Naive B cell (primary cell): ENCODE measurements around the gene LRRC40. TPM values are rescaled to one million over a fixed set of nuclear protein-coding genes. Genes with fewer than 3 reads are reported as not detected.
"Not testable (repeated sequence)": the region's sequence is repeated elsewhere in the genome, so short reads cannot be mapped to it uniquely, and the experiment has no call there.

Source experiments
- ATAC-seq, 2 donors: fragments of 150-1000 bp; cut with Tn5 transposase; 2 replicates each; pipeline ENCODE4 v1.10.0; 2021; ENCODE audit warnings: low read depth in 2 of 2, mild to moderate bottlenecking in 2 of 2, moderate library complexity in 2 of 2
- DNase-seq: peaks from one replicate; pipeline ENCODE4 v3.0.0; 2022
- H3K27ac Mint-ChIP-seq, 6 donors: one replicate each; pipeline ENCODE4 v1.8.0; 2020 to 2022; ENCODE audit warnings: mild to moderate bottlenecking in 6 of 6, mixed read lengths in 6 of 6, moderate library complexity in 5 of 6, inconsistent platforms in 2 of 6
- H3K27me3 Mint-ChIP-seq, 3 donors: one replicate each; pipeline ENCODE4 v1.8.0; 2021 to 2022; ENCODE audit warnings: mixed read lengths in 3 of 3, mild to moderate bottlenecking in 1 of 3
- H3K36me3 Mint-ChIP-seq, 2 donors: one replicate each; pipeline ENCODE4 v1.8.0; 2020 to 2022; ENCODE audit warnings: mixed read lengths in 2 of 2, inconsistent platforms in 1 of 2, mild to moderate bottlenecking in 1 of 2
- H3K4me1 Mint-ChIP-seq, 3 donors: one replicate each; pipeline ENCODE4 v1.8.0; 2020 to 2022; ENCODE audit warnings: mixed read lengths in 3 of 3, inconsistent platforms in 1 of 3, mild to moderate bottlenecking in 1 of 3, moderate library complexity in 1 of 3
- H3K4me3 Mint-ChIP-seq, 8 donors: one replicate each; pipeline ENCODE4 v1.8.0; 2020 to 2022; ENCODE audit warnings: mild to moderate bottlenecking in 8 of 8, mixed read lengths in 8 of 8, moderate library complexity in 8 of 8, inconsistent platforms in 2 of 8
- H3K9me3 Mint-ChIP-seq, 7 donors: one replicate each; pipeline ENCODE4 v1.8.0; 2020 to 2022; ENCODE audit warnings: mixed read lengths in 7 of 7, mild to moderate bottlenecking in 5 of 7, inconsistent platforms in 2 of 7, moderate library complexity in 1 of 7
- polyA plus RNA-seq, 6 donors: library from polyadenylated mRNA; unstranded; fragments of 300-500 nt; fragmentation: Illumina TruSeq; gene quantifications; one replicate each; pipeline ENCODE4 v1.2.3, GENCODE V29; 2021; ENCODE audit warnings: low read depth in 6 of 6

LRRC40 gene
- polyA plus RNA-seq, 6 donors from 2014 or later: 4.4 to 9.0 (median 6.4) TPM

DNA sequence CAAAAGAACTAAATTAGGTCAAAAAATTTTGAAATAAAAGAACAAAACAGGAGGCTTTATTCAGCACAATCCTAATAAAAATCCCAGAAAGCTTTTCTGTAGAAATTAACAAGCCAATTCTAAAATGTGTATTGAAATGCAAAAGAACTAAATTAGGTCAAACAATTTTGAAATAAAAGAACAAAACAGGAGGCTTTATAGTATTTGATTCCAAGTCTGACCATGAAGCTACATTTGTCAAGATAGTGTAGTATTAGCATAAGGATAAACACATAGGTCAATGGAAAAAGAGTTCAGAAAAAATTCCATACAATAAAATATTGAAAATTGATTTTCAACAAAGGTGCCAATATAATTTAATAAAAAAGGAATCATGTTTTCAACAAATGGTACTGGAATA, 10.8 kb downstream of the LRRC40 start:
- ATAC-seq (no peak), DNase-seq (no peak)
- H3K4me3 Mint-ChIP-seq: no peak overlapping the region
- H3K4me1 Mint-ChIP-seq: peaks cover 5 to 22% (median 7%) of the 10 kb centered on the region in 3 donors
- no peaks in the 10 kb centered on the region for H3K36me3 Mint-ChIP-seq
- peak overlapping the region in 1 of 6 donors; percentile 18 for H3K27ac Mint-ChIP-seq
- H3K27me3 Mint-ChIP-seq: no peaks in the 10 kb centered on the region
- no peaks in the 10 kb centered on the region for H3K9me3 Mint-ChIP-seq

DNA sequence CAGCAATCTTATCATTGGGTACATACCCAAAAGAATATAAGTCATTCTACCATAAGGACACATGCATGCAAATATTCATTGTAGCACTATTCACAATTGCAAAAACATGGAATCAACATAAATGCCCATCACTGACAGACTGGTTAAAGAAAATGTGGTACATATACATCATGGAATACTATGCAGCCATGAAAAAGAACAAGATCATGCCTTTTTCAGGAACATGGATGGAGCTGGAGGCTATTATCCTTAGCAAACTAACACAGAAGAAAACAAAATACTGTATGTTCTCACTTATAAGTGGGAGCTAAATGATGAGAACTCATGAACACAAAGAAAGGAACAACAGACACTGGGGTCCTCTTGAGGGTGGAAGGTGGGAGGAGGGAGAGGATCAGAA, 12.9 kb downstream of the LRRC40 start:
- not testable (repeated sequence) for DNase-seq, H3K4me3 Mint-ChIP-seq, H3K27me3 Mint-ChIP-seq, H3K36me3 Mint-ChIP-seq, ATAC-seq, H3K9me3 Mint-ChIP-seq
- peak overlapping the region in 1 of 6 donors; percentile 6 for H3K27ac Mint-ChIP-seq
- peaks cover 6 to 30% (median 8%) of the 10 kb centered on the region in 3 donors for H3K4me1 Mint-ChIP-seq

DNA sequence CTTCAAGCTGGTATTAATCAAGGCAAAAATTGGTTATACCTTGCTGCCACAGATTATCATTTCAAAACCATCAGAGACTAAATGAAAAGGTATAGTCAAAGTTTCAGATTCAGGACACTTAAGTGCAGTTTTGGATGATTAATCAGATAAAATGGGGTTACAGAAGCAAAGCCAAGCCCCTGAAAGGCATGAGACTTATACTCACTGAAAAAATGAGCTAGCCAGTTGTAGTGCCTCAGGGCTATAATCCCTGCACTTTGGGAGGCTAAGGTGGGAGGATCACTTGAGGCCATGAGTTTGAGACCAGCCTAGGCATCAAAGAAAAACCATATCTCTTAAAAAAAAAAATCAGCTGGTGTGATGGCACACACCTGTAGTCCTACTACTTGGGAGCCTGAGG, 15.2 kb downstream of the LRRC40 start:
- Mint-ChIP-seq H3K9me3 (no peaks in the 10 kb centered on the region), H3K4me1 (peaks cover 2 to 32% (median 8%) of the 10 kb centered on the region in 3 donors), H3K27ac (no peak overlapping the region), H3K36me3 (peaks cover 6 to 16% of the 10 kb centered on the region in 2 donors), H3K4me3 (no peak overlapping the region), H3K27me3 (no peaks in the 10 kb centered on the region)
- DNase-seq (no peak), ATAC-seq (no peak)

DNA sequence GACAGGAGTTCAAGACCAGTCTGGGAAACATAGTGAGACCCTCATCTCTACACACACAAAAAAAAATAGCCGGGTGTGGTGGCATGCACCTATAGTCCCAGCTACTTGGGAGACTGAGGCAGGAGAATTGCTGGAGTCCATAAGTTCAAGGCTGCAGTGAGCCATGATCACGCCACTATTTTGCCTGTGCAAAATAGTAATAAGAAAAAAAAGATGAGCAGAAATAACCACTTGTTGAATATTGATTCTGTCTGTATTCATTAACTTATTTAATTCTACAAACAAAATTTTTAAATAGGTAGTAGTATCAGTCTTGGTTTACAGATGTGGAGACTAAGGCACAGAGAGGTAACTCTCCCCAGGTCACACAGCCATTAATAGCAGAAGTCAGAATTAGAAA, 16.9 kb downstream of the LRRC40 start:
- no peak overlapping the region for H3K4me3 Mint-ChIP-seq
- H3K36me3 Mint-ChIP-seq: peaks cover 6 to 23% of the 10 kb centered on the region in 2 donors
- no peak for DNase-seq
- ATAC-seq: no peak
- H3K4me1 Mint-ChIP-seq: peaks cover 2 to 32% (median 8%) of the 10 kb centered on the region in 3 donors
- no peaks in the 10 kb centered on the region for H3K9me3 Mint-ChIP-seq
- H3K27me3 Mint-ChIP-seq: no peaks in the 10 kb centered on the region
- H3K27ac Mint-ChIP-seq: no peak overlapping the region

DNA sequence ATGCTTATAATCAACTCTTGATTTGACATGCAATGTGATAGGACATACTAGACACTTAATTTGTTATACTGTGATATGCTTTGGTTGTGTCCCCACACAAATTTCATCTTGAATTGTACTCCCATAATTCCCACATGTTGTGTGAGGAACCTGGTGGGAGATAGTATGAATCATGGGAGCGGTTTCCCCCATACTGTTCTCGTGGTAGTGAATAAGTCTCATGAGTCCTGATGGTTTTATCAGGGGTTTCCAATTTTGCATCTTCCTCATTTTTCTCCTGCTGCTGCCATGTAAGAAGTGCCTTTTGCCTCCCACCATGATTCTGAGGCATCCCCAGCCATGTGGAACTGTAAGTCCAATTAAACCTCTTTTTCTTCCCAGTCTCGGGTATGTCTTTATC, 20.2 kb downstream of the LRRC40 start:
- H3K27ac Mint-ChIP-seq: peak overlapping the region in 1 of 6 donors; percentile 6
- H3K4me1 Mint-ChIP-seq, H3K9me3 Mint-ChIP-seq, ATAC-seq, H3K4me3 Mint-ChIP-seq, DNase-seq, H3K27me3 Mint-ChIP-seq: not testable (repeated sequence)
- H3K36me3 Mint-ChIP-seq: peaks cover 6 to 28% of the 10 kb centered on the region in 2 donors

DNA sequence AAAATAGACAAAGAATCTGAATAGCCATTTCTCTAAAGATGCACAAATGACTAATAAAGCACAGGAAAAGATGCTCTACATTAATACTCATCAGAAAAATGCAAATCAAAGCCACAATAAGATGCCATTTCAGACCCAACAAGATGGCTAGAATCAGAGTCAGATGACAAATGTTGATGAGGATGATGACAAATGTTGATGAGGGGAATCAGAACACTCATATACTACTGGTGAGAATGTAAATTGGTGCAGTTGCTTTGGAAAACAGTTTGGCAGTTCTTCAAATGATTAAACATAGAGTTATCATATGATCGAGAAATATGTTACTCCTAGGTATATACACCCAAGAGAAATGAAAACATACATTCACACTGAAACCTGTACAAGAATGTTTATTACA, 33.9 kb downstream of the LRRC40 start:
- Mint-ChIP-seq H3K36me3 (peaks cover 7 to 15% of the 10 kb centered on the region in 2 donors), H3K4me1 (no peaks in the 10 kb centered on the region), H3K27me3 (no peaks in the 10 kb centered on the region), H3K4me3 (no peak overlapping the region), H3K9me3 (no peaks in the 10 kb centered on the region), H3K27ac (peak overlapping the region in 1 of 6 donors; percentile 41)
- ATAC-seq (no peak), DNase-seq (no peak)

DNA sequence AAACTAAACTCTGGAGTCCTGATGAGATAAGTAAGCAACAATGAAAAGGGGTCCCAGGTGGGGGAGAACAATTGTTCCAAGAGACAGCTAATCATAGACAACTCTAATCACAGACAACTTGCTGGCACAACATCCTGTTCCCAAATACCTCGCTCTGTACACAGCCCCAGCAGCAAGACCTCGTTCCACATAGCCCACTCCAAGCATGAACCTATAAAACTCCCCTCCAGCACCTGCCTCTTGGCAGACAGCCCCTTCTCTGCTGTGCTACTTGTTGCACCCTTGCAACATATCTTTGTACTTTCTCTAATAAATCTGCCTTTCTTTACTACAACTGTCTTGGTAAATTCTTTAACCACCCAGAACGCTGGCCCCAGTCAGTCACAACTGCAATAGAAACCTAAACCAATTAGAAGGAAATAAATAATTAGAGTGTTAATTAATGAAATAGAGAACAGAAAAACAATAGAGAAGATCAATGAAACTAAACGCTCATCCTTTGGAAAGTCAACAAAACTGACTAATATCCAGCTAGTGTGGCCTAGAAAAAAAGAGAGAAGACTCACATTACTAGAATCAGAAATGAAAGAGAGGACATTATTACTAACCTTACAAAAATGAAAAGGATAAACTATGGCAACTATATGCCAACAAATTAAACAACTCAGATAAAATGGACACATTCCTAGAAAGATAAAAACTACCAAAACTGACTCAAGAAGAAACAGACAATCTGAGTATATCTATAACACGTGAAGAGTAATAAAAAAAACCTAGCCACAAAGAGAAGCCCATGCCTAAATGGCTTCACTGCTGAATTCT, 36.1 kb downstream of the LRRC40 start:
- Mint-ChIP-seq H3K4me3 (no peak overlapping the region), H3K27ac (peak overlapping the region in 1 of 6 donors; percentile 36), H3K27me3 (no peaks in the 10 kb centered on the region), H3K36me3 (peaks cover 15% of the 10 kb centered on the region in 2 donors), H3K4me1 (no peaks in the 10 kb centered on the region), H3K9me3 (no peaks in the 10 kb centered on the region)
- DNase-seq (no peak), ATAC-seq (no peak)

DNA sequence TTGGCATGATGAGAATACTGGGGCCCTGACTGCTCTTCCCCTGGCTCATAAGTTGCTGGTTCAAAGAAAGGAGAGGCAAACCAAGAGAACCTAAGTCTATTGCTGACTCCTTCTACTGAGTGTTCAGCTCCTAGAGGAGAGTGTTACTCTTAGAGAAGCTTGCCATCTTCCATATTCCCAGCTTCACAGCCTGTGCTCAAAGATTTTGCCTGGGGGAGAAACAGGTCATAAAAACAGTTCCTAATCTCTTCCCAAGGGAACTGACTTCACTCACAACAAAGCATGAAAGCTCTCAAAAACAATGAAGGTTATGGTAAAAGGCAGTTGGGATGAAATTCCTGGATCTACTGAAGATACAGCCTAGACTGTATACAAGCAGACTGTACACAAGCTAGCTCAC, 37.1 kb downstream of the LRRC40 start:
- H3K36me3 Mint-ChIP-seq: peaks cover 19% of the 10 kb centered on the region in 2 donors

DNA sequence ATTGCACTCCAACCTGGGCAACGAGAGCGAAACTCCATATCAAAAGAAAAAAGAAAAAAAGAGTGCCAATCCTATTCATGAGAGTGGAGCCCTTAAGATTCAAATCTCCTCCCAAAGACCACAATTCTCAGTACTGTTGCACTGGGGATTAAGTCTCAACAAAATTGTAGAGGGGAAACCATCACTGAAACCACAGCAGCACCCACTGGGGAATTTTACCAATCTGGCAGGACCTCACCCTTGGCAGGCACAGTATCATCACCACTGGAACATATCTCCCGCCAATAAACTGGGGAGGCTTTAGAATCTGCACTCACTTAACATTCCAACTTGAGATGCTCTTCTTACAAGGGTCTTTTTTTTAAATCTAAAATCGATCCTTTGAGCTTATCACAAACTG, 41.0 kb downstream of the LRRC40 start:
- Mint-ChIP-seq H3K27me3 (no peaks in the 10 kb centered on the region), H3K36me3 (peaks cover 16 to 23% of the 10 kb centered on the region in 2 donors), H3K9me3 (no peaks in the 10 kb centered on the region), H3K27ac (peak overlapping the region in 1 of 6 donors; percentile 28), H3K4me1 (no peaks in the 10 kb centered on the region), H3K4me3 (no peak overlapping the region)
- ATAC-seq (no peak), DNase-seq (no peak)

More for the DNA sequence above, 37.1 kb downstream of the LRRC40 start:
- no peaks in the 10 kb centered on the region for H3K9me3 Mint-ChIP-seq
- H3K27ac Mint-ChIP-seq: no peak overlapping the region
- H3K4me1 Mint-ChIP-seq: no peaks in the 10 kb centered on the region
- H3K27me3 Mint-ChIP-seq: no peaks in the 10 kb centered on the region
- DNase-seq (no peak), ATAC-seq (no peak)
- no peak overlapping the region for H3K4me3 Mint-ChIP-seq

DNA sequence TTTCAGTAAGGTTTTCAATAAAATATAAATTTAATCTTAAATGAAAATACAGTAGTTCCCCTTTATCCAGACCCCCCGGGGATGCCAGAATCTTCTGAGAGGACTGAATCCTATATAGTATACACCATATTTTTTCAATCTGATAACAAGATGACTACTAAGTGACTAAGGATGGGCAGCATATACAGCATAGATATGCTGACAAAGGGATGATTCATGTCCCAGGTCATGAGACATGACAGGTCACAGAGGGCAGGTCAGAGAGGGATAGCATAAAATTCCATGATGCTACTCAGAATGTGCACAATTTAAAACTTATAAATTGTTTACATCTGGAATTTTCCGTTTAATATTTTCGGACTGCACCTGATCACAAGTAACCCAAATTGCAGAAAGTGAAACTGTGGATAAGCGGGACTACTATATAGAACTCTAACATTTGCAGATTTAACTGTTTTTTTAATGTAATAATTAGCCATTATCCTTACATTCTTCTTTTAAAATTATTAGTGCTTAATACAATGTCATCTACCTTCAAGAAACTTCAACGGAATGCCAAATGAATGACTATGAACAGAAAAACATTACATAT, 48.8 kb downstream of the LRRC40 start:
- Mint-ChIP-seq H3K27me3 (no peaks in the 10 kb centered on the region), H3K36me3 (peaks cover 0 to 8% of the 10 kb centered on the region in 2 donors), H3K9me3 (no peaks in the 10 kb centered on the region), H3K4me1 (no peaks in the 10 kb centered on the region), H3K27ac (no peak overlapping the region), H3K4me3 (no peak overlapping the region)
- DNase-seq: no peak
- no peak for ATAC-seq

DNA sequence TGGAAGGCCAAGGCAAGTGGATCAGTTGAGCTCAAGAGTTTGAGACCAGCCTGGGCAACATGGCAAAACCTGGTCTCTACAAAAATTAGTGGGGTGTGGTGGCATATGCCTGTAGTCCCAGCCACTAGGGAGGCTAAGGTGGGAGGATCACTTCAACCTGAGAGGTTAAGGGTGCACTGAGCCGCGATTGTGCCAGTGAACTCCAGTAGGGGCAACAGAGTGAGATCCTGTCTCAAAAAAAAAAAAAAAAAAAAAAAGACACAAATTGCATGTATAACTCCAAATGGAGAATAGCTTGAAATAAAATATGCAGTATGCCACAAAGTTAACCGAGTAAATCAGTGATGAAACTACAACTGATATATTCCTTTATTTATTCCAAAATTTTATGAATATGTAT, 51.6 kb downstream of the LRRC40 start:
- H3K27ac Mint-ChIP-seq: no peak overlapping the region
- no peaks in the 10 kb centered on the region for H3K27me3 Mint-ChIP-seq
- DNase-seq: no peak

DNA sequence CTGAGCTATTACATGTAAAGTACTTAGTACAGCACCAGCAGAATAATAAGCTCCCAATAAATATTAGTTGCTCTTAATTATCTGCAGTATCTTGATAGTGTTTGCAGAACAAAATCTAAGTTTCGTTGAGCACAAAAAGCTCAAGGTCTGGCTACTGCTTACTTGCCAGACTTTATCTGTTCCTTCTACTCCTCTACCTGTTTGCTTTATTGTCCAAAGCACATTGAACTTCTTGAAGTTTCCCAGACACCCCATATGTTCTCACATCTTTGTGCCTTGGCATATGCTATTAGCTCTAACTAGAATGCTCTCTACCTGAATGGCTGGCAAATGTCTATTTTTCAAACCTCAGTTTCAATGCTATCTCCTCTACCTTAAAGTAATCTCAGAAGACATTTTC, 54.9 kb downstream of the LRRC40 start:
- Mint-ChIP-seq H3K27me3 (no peaks in the 10 kb centered on the region), H3K4me1 (no peaks in the 10 kb centered on the region), H3K27ac (no peak overlapping the region), H3K36me3 (peaks cover 0 to 11% of the 10 kb centered on the region in 2 donors), H3K4me3 (no peak overlapping the region), H3K9me3 (no peaks in the 10 kb centered on the region)
- no peak for DNase-seq
- no peak for ATAC-seq

More for the DNA sequence above, 51.6 kb downstream of the LRRC40 start:
- no peaks in the 10 kb centered on the region for H3K4me1 Mint-ChIP-seq
- no peak overlapping the region for H3K4me3 Mint-ChIP-seq
- peaks cover 0 to 11% of the 10 kb centered on the region in 2 donors for H3K36me3 Mint-ChIP-seq
- no peaks in the 10 kb centered on the region for H3K9me3 Mint-ChIP-seq
- ATAC-seq: no peak

DNA sequence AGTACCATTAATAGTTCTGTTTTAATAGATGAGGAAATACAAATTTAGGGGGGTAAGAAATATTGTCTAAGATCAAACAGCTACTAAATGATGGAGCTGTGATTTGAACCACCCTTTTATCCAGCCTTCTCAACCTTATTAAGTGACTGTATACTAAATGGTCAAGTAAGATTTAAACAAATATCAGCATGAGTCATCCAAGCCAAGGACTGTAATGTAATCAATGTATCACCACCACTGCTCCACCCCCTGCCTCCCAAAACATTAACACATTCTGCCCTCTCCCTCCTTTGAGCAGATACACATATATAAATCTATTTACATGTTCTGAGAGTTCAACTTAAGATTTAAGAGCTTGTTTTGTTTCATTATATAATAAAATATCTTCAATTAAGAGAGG, 58.9 kb downstream of the LRRC40 start:
- no peak overlapping the region for H3K27ac Mint-ChIP-seq
- DNase-seq (no peak), ATAC-seq (no peak)
- no peaks in the 10 kb centered on the region for H3K27me3 Mint-ChIP-seq
- H3K9me3 Mint-ChIP-seq: no peaks in the 10 kb centered on the region
- H3K4me1 Mint-ChIP-seq: no peaks in the 10 kb centered on the region
- H3K4me3 Mint-ChIP-seq: no peak overlapping the region
- peaks cover 0 to 5% of the 10 kb centered on the region in 2 donors for H3K36me3 Mint-ChIP-seq

DNA sequence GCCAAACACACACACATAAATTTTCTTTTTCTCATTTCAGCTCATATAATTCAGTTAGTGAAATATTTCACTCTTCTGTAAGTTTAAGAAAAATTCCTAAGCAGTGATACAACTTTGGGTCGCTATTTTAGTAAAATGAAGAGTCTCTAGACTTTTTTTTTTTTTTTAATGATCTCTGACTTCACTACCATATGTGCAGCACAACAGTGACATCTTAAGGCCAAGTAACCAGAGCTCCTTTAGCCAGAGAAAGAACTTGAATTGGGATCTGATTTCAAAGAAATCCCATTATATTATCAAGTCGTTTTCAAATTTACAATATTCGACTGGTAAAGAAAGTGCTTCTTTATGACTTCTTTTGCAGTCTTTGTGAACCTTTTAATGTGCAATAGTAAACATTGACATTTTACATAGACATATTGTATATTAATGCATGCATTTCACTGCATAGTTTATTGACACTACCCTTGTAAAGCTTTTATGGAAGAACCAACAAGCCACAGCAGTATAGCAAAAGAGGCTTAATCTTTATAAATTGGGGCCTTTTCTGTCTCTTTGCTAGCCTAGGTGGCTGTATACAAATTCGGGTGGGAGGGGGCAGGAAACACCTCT, 62.2 kb downstream of the LRRC40 start:
- no peak overlapping the region for H3K27ac Mint-ChIP-seq
- H3K27me3 Mint-ChIP-seq: no peaks in the 10 kb centered on the region
- H3K36me3 Mint-ChIP-seq: no peaks in the 10 kb centered on the region
- no peaks in the 10 kb centered on the region for H3K4me1 Mint-ChIP-seq
- DNase-seq (no peak), ATAC-seq (no peak)
- no peaks in the 10 kb centered on the region for H3K9me3 Mint-ChIP-seq
- H3K4me3 Mint-ChIP-seq: no peak overlapping the region
